DOHH2 (cell line): Measurements from ENCODE around the gene TAS2R13.

ENCODE experiments used
- H3F3A ChIP-seq: fragments of 200-600 bp; sonication (generic), shearing (Covaris generic); 2 replicates; pipeline ENCODE4 v1.6.0; 2016; ENCODE audit warnings: antibody characterized with exemption, mild to moderate bottlenecking; ENCODE audit not compliant: control insufficient read depth, insufficient read depth
- H3K27ac ChIP-seq: fragments of 200-600 bp; sonication (generic); 2 replicates; pipeline ENCODE4 v1.5.1; 2014; ENCODE audit warnings: low read depth, mild to moderate bottlenecking, low read length, moderate library complexity
- H3K27me3 ChIP-seq: fragments of 200-600 bp; sonication (generic); 2 replicates; pipeline ENCODE4 v1.6.1; 2014; ENCODE audit warnings: mild to moderate bottlenecking, low read length, mixed read lengths; ENCODE audit not compliant: control insufficient read depth
- H3K36me3 ChIP-seq: fragments of 200-600 bp; sonication (generic); 2 replicates; pipeline ENCODE4 v1.6.1; 2014; ENCODE audit warnings: mild to moderate bottlenecking, low read length, moderate library complexity, mixed read lengths; ENCODE audit not compliant: control insufficient read depth
- H3K4me1 ChIP-seq: fragments of 200-600 bp; sonication (generic); 2 replicates; pipeline ENCODE4 v1.6.1; 2014; ENCODE audit warnings: mild to moderate bottlenecking, low read length, mixed read lengths; ENCODE audit not compliant: control insufficient read depth
- H3K4me2 ChIP-seq: fragments of 200-600 bp; sonication (generic); 2 replicates; pipeline ENCODE4 v1.6.0; 2014; ENCODE audit warnings: mild to moderate bottlenecking, low read length, moderate library complexity
- H3K4me3 ChIP-seq: fragments of 200-600 bp; sonication (generic); 2 replicates; pipeline ENCODE4 v1.5.1; 2014; ENCODE audit warnings: mild to moderate bottlenecking, low read length, mixed read lengths
- H3K79me2 ChIP-seq: fragments of 200-600 bp; sonication (generic); 2 replicates; pipeline ENCODE4 v1.6.1; 2014; ENCODE audit warnings: mild to moderate bottlenecking, low read length, mixed read lengths; ENCODE audit not compliant: control insufficient read depth
- H3K9me2 ChIP-seq: fragments of 200-600 bp; sonication (generic); replicated peaks from 2 replicates; pipeline ENCODE4 v1.6.1; 2014; ENCODE audit warnings: mild to moderate bottlenecking, low read length, mixed read lengths; ENCODE audit not compliant: control insufficient read depth
- H3K9me3 ChIP-seq: fragments of 200-600 bp; sonication (generic); 2 replicates; pipeline ENCODE4 v1.6.1; 2014; ENCODE audit warnings: antibody characterized with exemption, low read length, mixed read lengths; ENCODE audit not compliant: control insufficient read depth, insufficient read depth
- H4K20me1 ChIP-seq: fragments of 200-600 bp; sonication (generic); 2 replicates; pipeline ENCODE4 v1.6.0; 2014; ENCODE audit warnings: low read depth, mild to moderate bottlenecking, antibody characterized with exemption, low read length, moderate library complexity; ENCODE audit not compliant: control insufficient read depth, insufficient read depth
- EZH2phosphoT487 ChIP-seq: fragments of 200-600 bp; sonication (generic); IDR thresholded peaks from 2 replicates; pipeline ENCODE4 v1.6.1; 2017; ENCODE audit warnings: borderline replicate concordance, mild to moderate bottlenecking, antibody characterized with exemption, low read length, moderate library complexity, mixed read lengths
- TF ChIP-seq, protein P1 (sequence below): fragments of 200-600 bp; sonication (generic); IDR thresholded peaks from one replicate; pipeline ENCODE4 v1.5.1; 2014; ENCODE audit warnings: antibody characterized with exemption, mild to moderate bottlenecking, low read depth, low read length; ENCODE audit not compliant: poor library complexity, severe bottlenecking

TAS2R13 gene

DNA sequence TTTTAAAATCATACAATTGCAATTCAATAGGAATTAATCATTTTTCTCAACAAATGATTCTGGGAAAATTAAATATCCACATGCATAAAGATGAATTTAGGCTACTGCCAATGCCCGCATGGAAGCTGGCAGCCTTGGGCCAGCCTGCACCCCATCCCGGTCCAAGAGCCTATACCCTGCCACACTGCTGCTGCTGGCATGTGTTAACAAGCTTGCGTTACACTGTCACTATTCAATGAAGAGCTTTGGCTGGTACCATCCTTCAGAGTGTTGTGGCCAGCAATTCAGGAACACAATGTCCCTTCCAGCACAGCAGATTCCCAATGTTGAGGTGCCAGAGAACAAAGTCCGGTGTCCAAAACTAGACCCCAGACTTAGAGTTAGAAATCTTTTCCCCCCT, 43.3 kb upstream of the TAS2R13 start:
- Histone ChIP-seq H4K20me1 (no peaks in the 10 kb centered on the region), H3K27ac (no peak overlapping the region), H3K4me2 (no peak overlapping the region), H3K36me3 (no peaks in the 10 kb centered on the region), H3K9me2 (no peaks in the 10 kb centered on the region), H3K4me3 (no peak overlapping the region), H3K4me1 (no peaks in the 10 kb centered on the region), H3K79me2 (no peaks in the 10 kb centered on the region), H3K9me3 (peaks cover 3% of the 10 kb centered on the region; the same call in 1 of the 2 replicates), H3K27me3 (no peaks in the 10 kb centered on the region), H3F3A (no peaks in the 10 kb centered on the region)
- no peak for TF ChIP-seq EZH2phosphoT487
- TF ChIP-seq, protein P1, sequence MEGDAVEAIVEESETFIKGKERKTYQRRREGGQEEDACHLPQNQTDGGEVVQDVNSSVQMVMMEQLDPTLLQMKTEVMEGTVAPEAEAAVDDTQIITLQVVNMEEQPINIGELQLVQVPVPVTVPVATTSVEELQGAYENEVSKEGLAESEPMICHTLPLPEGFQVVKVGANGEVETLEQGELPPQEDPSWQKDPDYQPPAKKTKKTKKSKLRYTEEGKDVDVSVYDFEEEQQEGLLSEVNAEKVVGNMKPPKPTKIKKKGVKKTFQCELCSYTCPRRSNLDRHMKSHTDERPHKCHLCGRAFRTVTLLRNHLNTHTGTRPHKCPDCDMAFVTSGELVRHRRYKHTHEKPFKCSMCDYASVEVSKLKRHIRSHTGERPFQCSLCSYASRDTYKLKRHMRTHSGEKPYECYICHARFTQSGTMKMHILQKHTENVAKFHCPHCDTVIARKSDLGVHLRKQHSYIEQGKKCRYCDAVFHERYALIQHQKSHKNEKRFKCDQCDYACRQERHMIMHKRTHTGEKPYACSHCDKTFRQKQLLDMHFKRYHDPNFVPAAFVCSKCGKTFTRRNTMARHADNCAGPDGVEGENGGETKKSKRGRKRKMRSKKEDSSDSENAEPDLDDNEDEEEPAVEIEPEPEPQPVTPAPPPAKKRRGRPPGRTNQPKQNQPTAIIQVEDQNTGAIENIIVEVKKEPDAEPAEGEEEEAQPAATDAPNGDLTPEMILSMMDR, result no peak

DNA sequence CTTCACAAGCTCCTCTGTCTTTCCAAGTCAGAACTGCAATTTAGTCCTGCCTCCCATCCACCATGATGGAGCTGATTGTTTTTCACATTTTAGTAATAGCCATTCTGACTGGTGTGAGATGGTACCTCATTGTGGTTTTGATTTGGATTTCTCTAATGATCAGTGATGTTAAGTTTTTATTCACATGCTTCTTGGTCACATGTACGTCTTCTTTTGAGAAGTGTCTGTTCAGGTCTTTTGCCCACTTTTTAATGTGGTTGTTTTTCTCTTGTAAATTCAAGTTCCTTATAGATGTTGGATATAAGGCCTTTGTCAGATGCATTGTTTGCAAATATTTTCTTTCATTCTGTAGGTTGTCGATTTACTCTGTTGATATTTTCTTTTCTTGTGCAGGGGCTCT, 33.8 kb upstream of the TAS2R13 start:
- no peaks in the 10 kb centered on the region for H3K4me1 ChIP-seq
- no peak overlapping the region for H3K4me2 ChIP-seq
- H3K9me2 ChIP-seq, result no peaks in the 10 kb centered on the region
- no peak for TF ChIP-seq EZH2phosphoT487
- TF ChIP-seq, protein P1, result no peak
- H4K20me1 ChIP-seq, result no peaks in the 10 kb centered on the region
- H3K27me3 ChIP-seq, result no peaks in the 10 kb centered on the region
- H3K79me2 ChIP-seq, result no peaks in the 10 kb centered on the region
- no peaks in the 10 kb centered on the region for H3K9me3 ChIP-seq
- H3K4me3 ChIP-seq, result no peak overlapping the region
- no peaks in the 10 kb centered on the region for H3F3A ChIP-seq
- H3K27ac ChIP-seq, result no peak overlapping the region
- H3K36me3 ChIP-seq, result no peaks in the 10 kb centered on the region

DNA sequence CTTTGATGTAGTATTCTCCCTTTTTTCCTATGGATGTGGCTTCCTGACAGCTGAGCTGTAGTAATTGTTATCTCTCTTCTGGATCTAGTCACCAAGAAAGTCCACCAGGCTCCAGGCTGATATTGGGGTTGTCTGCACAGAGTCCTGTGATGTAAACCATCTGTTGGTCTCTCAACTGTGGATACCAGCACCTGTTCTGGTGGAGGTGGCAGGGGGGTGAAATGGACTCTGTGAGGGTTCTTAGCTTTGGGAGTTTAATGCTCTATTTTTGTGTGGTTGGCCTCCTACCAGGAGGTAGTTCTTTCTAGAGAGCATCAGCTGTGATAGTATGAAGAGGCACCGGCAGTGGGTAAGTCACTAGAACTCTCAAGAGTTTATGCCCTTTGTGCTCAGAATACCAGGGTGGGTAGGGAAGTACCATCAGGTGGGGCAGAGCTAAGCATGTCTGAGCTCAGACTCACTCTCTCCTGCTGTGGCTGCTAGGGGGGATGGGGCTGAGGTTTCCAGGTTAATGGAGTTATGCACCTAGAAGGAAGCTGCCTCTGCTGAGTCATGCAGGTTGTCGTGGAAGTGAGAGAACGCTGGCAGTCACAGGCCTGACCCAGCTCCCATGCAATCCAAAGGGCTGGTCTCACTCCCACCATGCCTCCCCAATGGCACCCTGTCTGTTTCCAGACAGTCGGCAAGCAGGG, 32.7 kb upstream of the TAS2R13 start:
- H3K27ac ChIP-seq, result no peak overlapping the region
- no peaks in the 10 kb centered on the region for H3K27me3 ChIP-seq
- no peak overlapping the region for H3K4me3 ChIP-seq
- H3K9me2 ChIP-seq, result no peaks in the 10 kb centered on the region
- H3K36me3 ChIP-seq, result no peaks in the 10 kb centered on the region
- no peak overlapping the region for H3K4me2 ChIP-seq
- H3K4me1 ChIP-seq, result no peaks in the 10 kb centered on the region
- H3K9me3 ChIP-seq, result no peaks in the 10 kb centered on the region
- no peaks in the 10 kb centered on the region for H3K79me2 ChIP-seq
- no peaks in the 10 kb centered on the region for H4K20me1 ChIP-seq
- TF ChIP-seq, protein P1, result no peak
- TF ChIP-seq EZH2phosphoT487, result no peak
- H3F3A ChIP-seq, result no peaks in the 10 kb centered on the region
